ENCODE measurements around the gene ABLIM2.

Gene ABLIM2

GRCh38 chr4:8090312-8090711, 68.3 kb downstream of the ABLIM2 start:
- DNase-seq (ENCODE audit: low read depth in 1 of 2, low spot score in 1 of 2) = no peak
- no peak for TF ChIP-seq JUND (IDR thresholded peaks at IDR 0.05; ENCODE audit: low read depth)

GRCh38 chr4:8089862-8090261, 68.8 kb downstream of the ABLIM2 start:
- in situ Hi-C loops (cut with HindIII; ENCODE audit: low pct_unique_long_range_greater_than_20kb, low sequenced_read_pairs) = no loop called here
- TF ChIP-seq JUND (IDR thresholded peaks at IDR 0.05; ENCODE audit: low read depth) = no peak
- no peak for DNase-seq (ENCODE audit: low read depth in 1 of 2, low spot score in 1 of 2)

More at GRCh38 chr4:8090312-8090711, 68.3 kb downstream of the ABLIM2 start:
- in situ Hi-C loops (cut with HindIII; ENCODE audit: low pct_unique_long_range_greater_than_20kb, low sequenced_read_pairs) = no loop called here

GRCh38 chr4:8088966-8089491, 69.6 kb downstream of the ABLIM2 start:
- no peak for TF ChIP-seq JUND (IDR thresholded peaks at IDR 0.05; ENCODE audit: low read depth)
- in situ Hi-C loops (cut with HindIII; ENCODE audit: low pct_unique_long_range_greater_than_20kb, low sequenced_read_pairs) = no loop called here
- no peak for DNase-seq (ENCODE audit: low read depth in 1 of 2, low spot score in 1 of 2)

- in situ Hi-C loops (cut with HindIII; ENCODE audit: low pct_unique_long_range_greater_than_20kb, low sequenced_read_pairs) = no loop called here
- no peak for DNase-seq (ENCODE audit: low read depth in 1 of 2, low spot score in 1 of 2)
- no peak for TF ChIP-seq JUND (IDR thresholded peaks at IDR 0.05; ENCODE audit: low read depth)
Measured at GRCh38 chr4:8087921-8088495, 70.6 kb downstream of the ABLIM2 start.

- in situ Hi-C loops (cut with HindIII; ENCODE audit: low pct_unique_long_range_greater_than_20kb, low sequenced_read_pairs) = no loop called here
- no peak for TF ChIP-seq JUND (IDR thresholded peaks at IDR 0.05; ENCODE audit: low read depth)
- no peak for DNase-seq (ENCODE audit: low read depth in 1 of 2, low spot score in 1 of 2)
Measured at GRCh38 chr4:8086783-8087445, 71.7 kb downstream of the ABLIM2 start.

GRCh38 chr4:8085491-8086117, 73.0 kb downstream of the ABLIM2 start:
- no peak for TF ChIP-seq JUND (IDR thresholded peaks at IDR 0.05; ENCODE audit: low read depth)
- no peak for DNase-seq (ENCODE audit: low read depth in 1 of 2, low spot score in 1 of 2)
- in situ Hi-C loops (cut with HindIII; ENCODE audit: low pct_unique_long_range_greater_than_20kb, low sequenced_read_pairs) = no loop called here

GRCh38 chr4:8084712-8085490, 73.7 kb downstream of the ABLIM2 start:
- TF ChIP-seq JUND (IDR thresholded peaks at IDR 0.05; ENCODE audit: low read depth) = no peak
- no peak for DNase-seq (ENCODE audit: low read depth in 1 of 2, low spot score in 1 of 2)
- in situ Hi-C loops (cut with HindIII; ENCODE audit: low pct_unique_long_range_greater_than_20kb, low sequenced_read_pairs) = no loop called here

- no peak for DNase-seq (ENCODE audit: low read depth in 1 of 2, low spot score in 1 of 2)
- TF ChIP-seq JUND (IDR thresholded peaks at IDR 0.05; ENCODE audit: low read depth) = no peak
- in situ Hi-C loops (cut with HindIII; ENCODE audit: low pct_unique_long_range_greater_than_20kb, low sequenced_read_pairs) = no loop called here
Measured at GRCh38 chr4:8084031-8084660, 74.5 kb downstream of the ABLIM2 start.

GRCh38 chr4:8083086-8083825, 75.4 kb downstream of the ABLIM2 start:
- TF ChIP-seq JUND (IDR thresholded peaks at IDR 0.05; ENCODE audit: low read depth) = no peak
- DNase-seq (ENCODE audit: low read depth in 1 of 2, low spot score in 1 of 2) = no peak
- in situ Hi-C loops (cut with HindIII; ENCODE audit: low pct_unique_long_range_greater_than_20kb, low sequenced_read_pairs) = no loop called here

GRCh38 chr4:8082517-8083055, 76.0 kb downstream of the ABLIM2 start:
- in situ Hi-C loops (cut with HindIII; ENCODE audit: low pct_unique_long_range_greater_than_20kb, low sequenced_read_pairs) = no loop called here
- DNase-seq (ENCODE audit: low read depth in 1 of 2, low spot score in 1 of 2) = no peak
- TF ChIP-seq JUND (IDR thresholded peaks at IDR 0.05; ENCODE audit: low read depth) = no peak

All from T47D (cell line).